NCI-H82 treated with DMSO at 0.1 percent for 48 hours (cell line): ENCODE measurements around the gene SCN4B.

Experiments used
- DNase-seq: peaks from one replicate; lab custom pipeline; 2025; ENCODE audit not compliant: unreplicated experiment; lab: John Stamatoyannopoulos, UW

The SCN4B gene

GRCh38 chr11:118135051-118135795 is 17.4 kb downstream of the SCN4B start:
- DNase-seq: no peak

- no peak for DNase-seq
Observed at GRCh38 chr11:118133816-118134215, 18.8 kb downstream of the SCN4B start.

- DNase-seq: no peak
Observed at GRCh38 chr11:118132385-118133151, 20.1 kb downstream of the SCN4B start.

- DNase-seq: peak; percentile 48
Observed at GRCh38 chr11:118129471-118130172, 23.0 kb downstream of the SCN4B start.

GRCh38 chr11:118128721-118129470 is 23.7 kb downstream of the SCN4B start:
- DNase-seq: no peak

- no peak for DNase-seq
Observed at GRCh38 chr11:118128310-118128709, 24.3 kb downstream of the SCN4B start.

- DNase-seq: no peak
Observed at GRCh38 chr11:118126082-118126838, 26.4 kb downstream of the SCN4B start.

- no peak for DNase-seq
Observed at GRCh38 chr11:118124929-118125535, 27.6 kb downstream of the SCN4B start.

- DNase-seq: no peak
Observed at GRCh38 chr11:118120793-118121192, 31.8 kb downstream of the SCN4B start.

- DNase-seq: no peak
Observed at GRCh38 chr11:118117790-118118601, 34.6 kb downstream of the SCN4B start.

GRCh38 chr11:118115048-118115447 is 37.6 kb downstream of the SCN4B start:
- no peak for DNase-seq

GRCh38 chr11:118114266-118114665 is 38.4 kb downstream of the SCN4B start:
- no peak for DNase-seq

GRCh38 chr11:118112711-118113430 is 39.8 kb downstream of the SCN4B start:
- no peak for DNase-seq

- DNase-seq: no peak
Observed at GRCh38 chr11:118111744-118112035, 40.9 kb downstream of the SCN4B start.

GRCh38 chr11:118111019-118111743 is 41.4 kb downstream of the SCN4B start:
- no peak for DNase-seq

- no peak for DNase-seq
Observed at GRCh38 chr11:118109231-118109630, 43.4 kb downstream of the SCN4B start.

- DNase-seq: no peak
Observed at GRCh38 chr11:118108513-118108912, 44.1 kb downstream of the SCN4B start.

GRCh38 chr11:118106789-118107335 is 45.8 kb downstream of the SCN4B start:
- no peak for DNase-seq
